Erythroblast (primary cell): ENCODE measurements around the gene PRKAR2A.
"Not testable (repeated sequence)": the region's sequence is repeated elsewhere in the genome, so short reads cannot be mapped to it uniquely, and the experiment has no call there.

Experiments
- DNase-seq, 2 experiments: peaks; one replicate each; lab custom pipeline; 2025; lab: John Stamatoyannopoulos, UW
- GATA1 ChIP-seq: IDR thresholded peaks from 2 replicates; pipeline ENCODE4 v1.6.1; 2011; ENCODE audit warnings: low read depth, mild to moderate bottlenecking, control low read depth, low read length, moderate library complexity
- POLR2A ChIP-seq: IDR thresholded peaks from 2 replicates; pipeline ENCODE4 v1.6.1; 2011; ENCODE audit warnings: mild to moderate bottlenecking, low read length

The PRKAR2A gene

DNA sequence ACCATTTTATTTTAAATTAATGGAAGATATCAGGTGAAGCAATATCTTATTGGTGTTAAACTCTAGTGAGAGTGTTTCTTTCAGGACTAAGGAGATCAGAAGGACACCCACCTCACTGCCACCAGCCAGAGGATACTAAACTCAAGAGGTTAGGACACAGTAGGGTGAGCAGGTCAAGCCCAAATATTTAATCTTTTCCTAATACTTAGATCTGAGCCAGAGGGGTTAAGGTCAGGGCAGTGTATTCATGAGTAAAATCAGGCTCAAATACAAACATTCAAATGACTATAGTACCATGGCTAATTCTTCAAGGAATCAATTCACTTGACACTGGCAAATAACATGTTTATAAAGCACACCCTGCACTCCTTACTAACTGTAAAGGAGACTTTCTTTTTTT is 65.6 kb downstream of the PRKAR2A start:
- no peak for TF ChIP-seq POLR2A
- no peak for TF ChIP-seq GATA1
- no peak for DNase-seq

- DNase-seq, result not testable (repeated sequence)
Observed at GRCh38 chr3:48778565-48778964, 69.1 kb downstream of the PRKAR2A start.

GRCh38 chr3:48776854-48777253 is 70.8 kb downstream of the PRKAR2A start:
- peak; percentile 53 to 64 for DNase-seq
- TF ChIP-seq GATA1, result no peak
- TF ChIP-seq POLR2A, result no peak

- no peak for DNase-seq
Observed at GRCh38 chr3:48770192-48770502, 77.5 kb downstream of the PRKAR2A start.

GRCh38 chr3:48765376-48765775 is 82.3 kb downstream of the PRKAR2A start:
- no peak for TF ChIP-seq POLR2A
- no peak for TF ChIP-seq GATA1
- peak in 1 of 2 experiments; percentile 8 for DNase-seq

More at GRCh38 chr3:48770192-48770502, 77.5 kb downstream of the PRKAR2A start:
- TF ChIP-seq POLR2A, result no peak
- TF ChIP-seq GATA1, result no peak

DNA sequence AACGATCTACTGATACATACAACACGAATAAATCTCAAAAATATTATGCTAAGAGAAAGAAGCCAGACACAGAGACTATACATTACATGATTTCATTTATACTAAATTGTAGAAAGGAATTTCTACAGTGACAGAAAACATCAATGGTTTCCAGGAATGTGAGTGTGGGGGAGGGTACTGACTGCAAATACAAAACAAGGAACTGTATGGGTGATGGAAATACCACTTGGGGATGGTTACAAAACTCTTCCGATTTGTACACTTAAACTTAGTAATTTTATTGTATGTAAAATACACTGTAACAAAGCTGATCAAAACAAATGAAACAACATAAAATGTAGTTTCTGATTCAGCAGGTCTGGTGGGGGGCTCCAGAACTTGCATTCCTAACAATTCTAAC is 84.9 kb downstream of the PRKAR2A start:
- no peak for DNase-seq
- TF ChIP-seq GATA1 (no peak), POLR2A (no peak)

DNA sequence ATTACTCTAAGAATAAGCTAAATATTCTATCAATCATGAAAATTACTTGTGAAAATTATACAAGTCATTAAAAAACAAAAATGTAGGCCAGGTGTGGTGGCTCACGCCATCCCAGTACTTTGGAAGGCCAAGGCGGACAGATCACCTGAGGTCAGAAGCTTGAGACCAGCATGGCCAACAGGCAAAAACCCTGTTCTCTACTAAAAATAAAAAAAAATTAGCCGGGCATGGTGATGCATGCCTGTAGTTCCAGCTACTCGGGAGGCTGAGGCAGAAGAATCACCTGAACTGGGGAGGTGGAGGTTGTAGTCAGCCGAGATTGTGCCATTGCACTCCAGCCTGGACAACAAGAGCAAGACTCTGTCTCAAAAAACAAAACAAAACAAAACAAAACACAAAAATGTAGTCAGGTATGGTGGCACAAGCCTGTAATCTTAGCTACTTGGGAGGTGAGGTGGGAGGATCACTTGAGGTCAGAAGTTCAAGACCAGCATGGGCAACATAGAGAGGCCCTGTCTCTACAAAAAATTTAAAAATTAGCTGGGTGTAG is 87.6 kb downstream of the PRKAR2A start:
- not testable (repeated sequence) for DNase-seq

DNA sequence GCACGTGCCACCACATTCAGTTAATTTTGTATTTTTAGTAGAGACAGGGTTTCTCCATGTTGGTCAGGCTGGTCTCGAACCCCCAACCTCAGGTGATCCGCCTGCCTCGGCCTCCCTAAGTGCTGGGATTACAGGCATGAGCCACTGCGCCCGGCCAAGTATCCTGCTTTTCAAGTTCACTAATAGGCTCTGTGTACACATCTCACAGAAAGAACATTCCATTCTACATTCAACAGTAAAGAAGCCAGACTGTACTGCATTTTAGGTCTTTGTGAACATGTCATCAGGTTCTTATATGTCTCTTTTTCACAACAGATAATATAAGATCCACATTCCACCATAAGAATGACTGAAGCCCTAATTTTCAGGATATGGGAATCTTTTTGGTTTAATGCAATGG is 88.1 kb downstream of the PRKAR2A start:
- DNase-seq, result not testable (repeated sequence)

DNA sequence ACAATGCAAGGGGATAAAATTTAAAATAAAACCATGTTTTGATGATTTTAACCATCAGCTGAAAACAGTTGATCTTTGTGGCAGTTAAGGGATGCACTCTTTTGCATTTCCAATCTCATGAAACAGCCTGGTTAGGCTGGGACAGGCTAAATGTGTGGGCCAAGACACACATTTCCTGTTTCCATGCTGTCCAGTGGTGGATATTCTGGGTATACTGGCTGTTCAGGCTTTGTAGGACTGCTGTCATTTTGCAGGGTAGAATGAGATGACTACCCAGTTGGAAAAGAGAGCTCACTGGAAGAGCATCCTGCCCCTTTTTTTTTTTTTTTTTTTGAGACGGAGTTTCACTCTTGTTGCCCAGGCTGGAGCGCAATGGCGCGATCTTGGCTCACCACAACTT is 88.6 kb downstream of the PRKAR2A start:
- TF ChIP-seq POLR2A, result no peak
- TF ChIP-seq GATA1, result no peak
- DNase-seq, result no peak

DNA sequence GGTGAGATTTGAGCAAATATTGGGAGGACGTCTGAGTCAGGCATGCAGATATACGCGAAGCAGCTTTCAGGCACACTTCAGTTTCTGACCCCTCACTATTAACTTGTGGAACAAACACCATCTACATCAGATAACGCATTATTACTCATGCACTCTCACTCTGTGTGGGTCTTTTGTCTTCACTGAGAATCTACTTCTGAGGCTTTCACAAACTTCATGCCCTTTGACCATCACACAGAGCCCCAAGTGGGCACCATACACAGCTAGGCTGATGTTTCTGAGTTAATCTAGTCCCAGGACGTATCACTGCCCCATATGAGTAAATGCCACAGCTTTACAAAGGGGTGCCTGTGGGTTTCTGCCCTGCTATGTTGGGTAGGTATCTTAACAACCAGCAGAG is 91.0 kb downstream of the PRKAR2A start:
- DNase-seq, result no peak
- no peak for TF ChIP-seq GATA1
- no peak for TF ChIP-seq POLR2A

GRCh38 chr3:48750856-48751255 is 96.8 kb downstream of the PRKAR2A start:
- no peak for TF ChIP-seq GATA1
- no peak for TF ChIP-seq POLR2A
- no peak for DNase-seq

- no peak for DNase-seq
- TF ChIP-seq POLR2A, result no peak
- no peak for TF ChIP-seq GATA1
Observed at GRCh38 chr3:48748754-48749153, 98.9 kb downstream of the PRKAR2A start.

DNA sequence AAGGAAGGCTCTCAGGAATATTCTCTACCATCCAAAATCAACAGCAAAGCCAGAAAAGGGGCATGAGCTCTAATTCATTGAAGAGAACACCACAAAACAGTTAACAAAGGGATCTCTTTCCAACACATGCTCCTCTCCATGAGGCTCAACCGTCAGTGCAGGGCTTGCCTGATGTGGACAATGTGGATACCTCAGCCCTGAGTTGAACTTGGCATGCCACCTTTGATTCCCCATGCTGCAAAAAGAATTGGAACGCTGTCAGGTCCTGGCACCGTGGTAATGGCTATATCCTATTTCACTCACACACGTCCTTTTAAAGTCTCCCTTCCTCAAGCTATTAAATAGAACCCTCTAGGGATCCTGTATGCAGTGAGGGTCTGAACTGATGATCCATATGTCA is 100.0 kb downstream of the PRKAR2A start:
- no peak for TF ChIP-seq POLR2A
- TF ChIP-seq GATA1, result no peak
- no peak for DNase-seq

DNA sequence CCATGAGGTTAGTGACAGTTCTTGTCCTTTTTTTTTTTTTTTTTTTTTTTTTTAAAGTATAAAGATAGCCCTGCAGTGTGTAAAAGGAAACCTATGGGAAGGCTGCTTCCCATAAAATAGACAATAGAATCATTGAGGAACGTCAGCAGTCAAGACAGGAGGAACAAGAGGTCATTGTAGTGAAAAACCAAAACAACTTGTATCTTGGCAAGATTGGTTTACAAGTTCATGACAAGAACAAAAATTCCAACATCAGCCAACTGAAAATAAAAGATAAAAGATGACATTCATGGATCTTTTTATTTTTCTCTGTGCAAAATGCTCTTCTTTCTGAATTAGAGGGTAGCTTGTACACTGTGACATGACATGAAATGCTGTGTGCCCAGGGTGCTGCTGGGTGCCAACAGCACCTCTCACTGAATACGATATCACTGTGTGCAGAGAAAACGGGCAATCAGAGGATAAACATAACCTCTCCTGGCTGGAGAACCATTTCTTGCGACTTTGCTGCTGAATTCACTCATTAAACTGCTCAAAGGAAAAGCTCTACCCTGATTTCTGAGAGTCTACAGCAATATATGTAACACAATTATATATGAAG is 100.6 kb downstream of the PRKAR2A start:
- no peak for DNase-seq
- no peak for TF ChIP-seq GATA1
- TF ChIP-seq POLR2A, result no peak

GRCh38 chr3:48743773-48744172 is 103.9 kb downstream of the PRKAR2A start:
- TF ChIP-seq POLR2A, result no peak
- no peak for TF ChIP-seq GATA1
- DNase-seq, result no peak

- not testable (repeated sequence) for DNase-seq
Observed at GRCh38 chr3:48741226-48741625, 106.4 kb downstream of the PRKAR2A start.
